ENCODE measurements around the gene CD44. TPM values are rescaled to one million over a fixed set of nuclear protein-coding genes. Genes with fewer than 3 reads are reported as not detected.
"Not testable (repeated sequence)": the region's sequence is repeated elsewhere in the genome, so short reads cannot be mapped to it uniquely, and the experiment has no call there.

The CD44 gene
- 10.1 TPM for polyA plus RNA-seq (ENCODE audit: insufficient read length)
- long read RNA-seq, donor 1, full-length matches to known transcripts: 3 of 3 reads
- long read RNA-seq, donor 1, partial matches to known transcripts: 0 of 3 reads
- long read RNA-seq, donor 1, other reads (novel, unspliced or antisense): 0 of 3 reads
- long read RNA-seq, donor 2: 0 reads
- long read RNA-seq, donor 3, full-length matches to known transcripts: 2 of 2 reads
- long read RNA-seq, donor 3, partial matches to known transcripts: 0 of 2 reads
- long read RNA-seq, donor 3, other reads (novel, unspliced or antisense): 0 of 2 reads
- long read RNA-seq, donor 4: 0 reads
- long read RNA-seq, donor 5, full-length matches to known transcripts: 2 of 2 reads
- long read RNA-seq, donor 5, partial matches to known transcripts: 0 of 2 reads
- long read RNA-seq, donor 5, other reads (novel, unspliced or antisense): 0 of 2 reads
- long read RNA-seq, donor 6, full-length matches to known transcripts: 3 of 3 reads
- long read RNA-seq, donor 6, partial matches to known transcripts: 0 of 3 reads
- long read RNA-seq, donor 6, other reads (novel, unspliced or antisense): 0 of 3 reads
- long read RNA-seq, donor 7, full-length matches to known transcripts: 2 of 2 reads
- long read RNA-seq, donor 7, partial matches to known transcripts: 0 of 2 reads
- long read RNA-seq, donor 7, other reads (novel, unspliced or antisense): 0 of 2 reads
- long read RNA-seq, donor 8: 0 reads

- peak; percentile 38 for DNase-seq
These were observed at the start of gene CD44 for GRCh38 chr11:35138943-35139721. CD44 (plus strand) TSS chr11:35139171; CDS start chr11:35139304, 133 bp downstream.

- no peak for DNase-seq
These were observed 49.3 kb upstream of the CD44 start for GRCh38 chr11:35089666-35090065.

- DNase-seq: no peak
These were observed 48.8 kb upstream of the CD44 start for GRCh38 chr11:35090125-35090524.

GRCh38 chr11:35090991-35091390 is 48.0 kb upstream of the CD44 start:
- DNase-seq: not testable (repeated sequence)

- no peak for DNase-seq
These were observed 42.2 kb upstream of the CD44 start for GRCh38 chr11:35096723-35097122.

GRCh38 chr11:35097814-35098455 is 41.0 kb upstream of the CD44 start:
- no peak for DNase-seq

- no peak for DNase-seq
These were observed 40.1 kb upstream of the CD44 start for GRCh38 chr11:35098855-35099254.

- DNase-seq: no peak
These were observed 39.5 kb upstream of the CD44 start for GRCh38 chr11:35099278-35100012.

GRCh38 chr11:35100013-35100383 is 39.0 kb upstream of the CD44 start:
- peak; percentile 25 for DNase-seq

GRCh38 chr11:35101223-35101622 is 37.7 kb upstream of the CD44 start:
- no peak for DNase-seq

GRCh38 chr11:35102267-35102666 is 36.7 kb upstream of the CD44 start:
- no peak for DNase-seq

- no peak for DNase-seq
These were observed 35.4 kb upstream of the CD44 start for GRCh38 chr11:35103366-35104208.

- no peak for DNase-seq
These were observed 34.3 kb upstream of the CD44 start for GRCh38 chr11:35104655-35105054.

- no peak for DNase-seq
These were observed 33.5 kb upstream of the CD44 start for GRCh38 chr11:35105319-35106079.

- no peak for DNase-seq
These were observed 32.4 kb upstream of the CD44 start for GRCh38 chr11:35106595-35106994.

- DNase-seq: no peak
These were observed 31.1 kb upstream of the CD44 start for GRCh38 chr11:35107861-35108260.

- DNase-seq: not testable (repeated sequence)
These were observed 30.6 kb upstream of the CD44 start for GRCh38 chr11:35108336-35108735.

- DNase-seq: no peak
These were observed 29.9 kb upstream of the CD44 start for GRCh38 chr11:35109041-35109440.

- no peak for DNase-seq
These were observed 29.1 kb upstream of the CD44 start for GRCh38 chr11:35109827-35110226.
